ENCODE measurements around the gene ATP2B1. TPM values are rescaled to one million over a fixed set of nuclear protein-coding genes. Genes with fewer than 3 reads are reported as not detected.

Gene ATP2B1
- polyA plus RNA-seq, 2 donors = 3.3 to 5.3 TPM

- Histone ChIP-seq H3K36me3 (ENCODE audit: control insufficient read depth in 2 of 2, insufficient read depth in 2 of 2, low read length in 1 of 2) (no peaks in the 10 kb centered on the region), H3K27ac (ENCODE audit: low read depth in 2 of 2, low read length in 1 of 2) (no peak overlapping the region), H3K4me1 (ENCODE audit: control insufficient read depth in 2 of 2, insufficient read depth in 2 of 2, low read length in 1 of 2) (no peaks in the 10 kb centered on the region), H3K9me3 (ENCODE audit: control insufficient read depth in 2 of 2, insufficient read depth in 1 of 2, low read depth in 1 of 2, low read length in 1 of 2) (no peaks in the 10 kb centered on the region), H3K27me3 (ENCODE audit: control insufficient read depth in 1 of 2, insufficient read depth in 2 of 2, low read length in 2 of 2) (no peaks in the 10 kb centered on the region), H3K4me3 (ENCODE audit: low read depth in 1 of 2, low read length in 2 of 2) (no peak overlapping the region)
- WGBS, 2 donors = 76 to 88% methylated on average over 1 of the region's 1 CpG
Measured at GRCh38 chr12:89544022-89544421, 164.6 kb downstream of the ATP2B1 start.

DNA sequence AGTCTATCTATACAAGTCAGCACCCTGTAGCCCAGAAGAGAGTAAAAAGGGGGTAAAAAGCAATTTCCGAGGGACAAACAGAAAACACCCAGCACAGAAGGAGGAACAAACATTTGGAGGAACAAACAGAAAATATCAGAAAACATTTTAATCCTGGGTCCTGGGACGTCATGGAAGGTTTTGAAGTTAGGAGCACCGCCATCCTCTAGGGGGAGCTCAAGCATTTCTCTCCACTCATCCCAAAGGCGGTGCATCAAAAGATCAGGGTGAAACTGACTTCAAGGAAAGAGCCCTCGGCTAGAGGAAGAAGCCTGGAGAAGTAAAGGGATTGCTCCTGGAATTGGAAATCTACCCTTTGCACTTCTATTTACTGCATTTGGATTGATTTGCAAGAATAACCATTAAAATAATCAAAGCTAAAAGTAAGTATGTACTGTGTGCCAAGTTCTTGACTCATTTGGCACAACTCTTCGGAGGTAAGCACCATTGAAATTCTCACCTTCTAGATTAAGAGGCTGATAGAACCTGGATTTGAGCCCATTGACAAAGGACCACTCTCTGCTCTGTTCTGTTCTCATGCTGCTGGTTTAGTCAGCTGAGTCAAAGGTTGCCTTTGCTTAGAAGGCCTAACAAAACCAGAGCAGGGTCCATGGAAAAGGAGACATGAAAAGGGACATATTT is 165.6 kb downstream of the ATP2B1 start:
- H3K4me1 ChIP-seq (ENCODE audit: control insufficient read depth in 2 of 2, insufficient read depth in 2 of 2, low read length in 1 of 2) = no peaks in the 10 kb centered on the region
- H3K9me3 ChIP-seq (ENCODE audit: control insufficient read depth in 2 of 2, insufficient read depth in 1 of 2, low read depth in 1 of 2, low read length in 1 of 2) = no peaks in the 10 kb centered on the region
- no peak overlapping the region for H3K4me3 ChIP-seq (ENCODE audit: low read depth in 1 of 2, low read length in 2 of 2)
- WGBS, 2 donors = 10 to 15% methylated on average over 6 of the region's 6 CpGs
- no peaks in the 10 kb centered on the region for H3K36me3 ChIP-seq (ENCODE audit: control insufficient read depth in 2 of 2, insufficient read depth in 2 of 2, low read length in 1 of 2)
- H3K27me3 ChIP-seq (ENCODE audit: control insufficient read depth in 1 of 2, insufficient read depth in 2 of 2, low read length in 2 of 2) = no peaks in the 10 kb centered on the region
- H3K27ac ChIP-seq (ENCODE audit: low read depth in 2 of 2, low read length in 1 of 2) = no peak overlapping the region

- Histone ChIP-seq H3K36me3 (ENCODE audit: control insufficient read depth in 2 of 2, insufficient read depth in 2 of 2, low read length in 1 of 2) (no peaks in the 10 kb centered on the region), H3K4me3 (ENCODE audit: low read depth in 1 of 2, low read length in 2 of 2) (no peak overlapping the region), H3K27me3 (ENCODE audit: control insufficient read depth in 1 of 2, insufficient read depth in 2 of 2, low read length in 2 of 2) (no peaks in the 10 kb centered on the region), H3K4me1 (ENCODE audit: control insufficient read depth in 2 of 2, insufficient read depth in 2 of 2, low read length in 1 of 2) (no peaks in the 10 kb centered on the region), H3K9me3 (ENCODE audit: control insufficient read depth in 2 of 2, insufficient read depth in 1 of 2, low read depth in 1 of 2, low read length in 1 of 2) (no peaks in the 10 kb centered on the region), H3K27ac (ENCODE audit: low read depth in 2 of 2, low read length in 1 of 2) (no peak overlapping the region)
- WGBS, 2 donors = 94 to 100% methylated on average over 2 of the region's 2 CpGs
Measured at GRCh38 chr12:89542236-89542635, 166.4 kb downstream of the ATP2B1 start.

GRCh38 chr12:89540586-89540985 is 168.1 kb downstream of the ATP2B1 start:
- 75 to 80% methylated on average over 3 of the region's 3 CpGs for WGBS, 2 donors
- Histone ChIP-seq H3K27me3 (ENCODE audit: control insufficient read depth in 1 of 2, insufficient read depth in 2 of 2, low read length in 2 of 2) (no peaks in the 10 kb centered on the region), H3K27ac (ENCODE audit: low read depth in 2 of 2, low read length in 1 of 2) (no peak overlapping the region), H3K4me1 (ENCODE audit: control insufficient read depth in 2 of 2, insufficient read depth in 2 of 2, low read length in 1 of 2) (no peaks in the 10 kb centered on the region), H3K9me3 (ENCODE audit: control insufficient read depth in 2 of 2, insufficient read depth in 1 of 2, low read depth in 1 of 2, low read length in 1 of 2) (no peaks in the 10 kb centered on the region), H3K36me3 (ENCODE audit: control insufficient read depth in 2 of 2, insufficient read depth in 2 of 2, low read length in 1 of 2) (no peaks in the 10 kb centered on the region), H3K4me3 (ENCODE audit: low read depth in 1 of 2, low read length in 2 of 2) (no peak overlapping the region)

- Histone ChIP-seq H3K4me3 (ENCODE audit: low read depth in 1 of 2, low read length in 2 of 2) (no peak overlapping the region), H3K9me3 (ENCODE audit: control insufficient read depth in 2 of 2, insufficient read depth in 1 of 2, low read depth in 1 of 2, low read length in 1 of 2) (no peaks in the 10 kb centered on the region), H3K36me3 (ENCODE audit: control insufficient read depth in 2 of 2, insufficient read depth in 2 of 2, low read length in 1 of 2) (no peaks in the 10 kb centered on the region), H3K27ac (ENCODE audit: low read depth in 2 of 2, low read length in 1 of 2) (no peak overlapping the region), H3K4me1 (ENCODE audit: control insufficient read depth in 2 of 2, insufficient read depth in 2 of 2, low read length in 1 of 2) (no peaks in the 10 kb centered on the region), H3K27me3 (ENCODE audit: control insufficient read depth in 1 of 2, insufficient read depth in 2 of 2, low read length in 2 of 2) (no peaks in the 10 kb centered on the region)
- 60 to 83% methylated on average over 5 of the region's 5 CpGs for WGBS, 2 donors
Measured at GRCh38 chr12:89539426-89540223, 169.0 kb downstream of the ATP2B1 start.

DNA sequence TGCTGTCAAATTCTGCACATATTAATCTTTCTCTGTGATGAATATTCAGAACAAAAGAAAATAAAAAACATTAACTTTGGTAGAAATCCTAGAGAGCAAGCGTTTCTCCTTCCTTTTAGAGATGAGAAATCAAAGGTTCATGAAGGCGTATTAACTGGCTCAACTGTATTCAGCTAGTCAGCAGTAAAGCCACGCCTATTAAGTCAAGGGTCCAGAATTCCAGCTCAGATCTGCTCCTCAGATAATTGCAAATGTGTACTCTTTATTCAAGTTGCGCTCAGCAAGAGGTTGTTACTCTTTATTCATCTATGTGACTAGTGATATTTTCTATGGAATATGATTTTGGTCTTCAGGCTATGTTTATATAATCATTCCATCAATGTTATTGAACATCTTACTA is 169.7 kb downstream of the ATP2B1 start:
- no peaks in the 10 kb centered on the region for H3K4me1 ChIP-seq (ENCODE audit: control insufficient read depth in 2 of 2, insufficient read depth in 2 of 2, low read length in 1 of 2)
- no peaks in the 10 kb centered on the region for H3K36me3 ChIP-seq (ENCODE audit: control insufficient read depth in 2 of 2, insufficient read depth in 2 of 2, low read length in 1 of 2)
- no peak overlapping the region for H3K4me3 ChIP-seq (ENCODE audit: low read depth in 1 of 2, low read length in 2 of 2)
- H3K9me3 ChIP-seq (ENCODE audit: control insufficient read depth in 2 of 2, insufficient read depth in 1 of 2, low read depth in 1 of 2, low read length in 1 of 2) = no peaks in the 10 kb centered on the region
- WGBS, 2 donors = 90 to 93% methylated on average over 4 of the region's 4 CpGs
- H3K27me3 ChIP-seq (ENCODE audit: control insufficient read depth in 1 of 2, insufficient read depth in 2 of 2, low read length in 2 of 2) = no peaks in the 10 kb centered on the region
- no peak overlapping the region for H3K27ac ChIP-seq (ENCODE audit: low read depth in 2 of 2, low read length in 1 of 2)

Other genes starting within 250 kb of the ATP2B1 start
- gene GALNT4, start 184.0 kb downstream of the ATP2B1 start, polyA plus RNA-seq = 1 to 10 TPM; 1.3 to 1.4 TPM
- 1 to 10 TPM; 4.0 to 5.5 TPM for gene POC1B, start 182.8 kb downstream of the ATP2B1 start, polyA plus RNA-seq

Measured in esophagus (tissue), 2 donors.